ENCODE measurements around the gene CRISP3.

The CRISP3 gene

GRCh38 chr6:49732781-49733180 is 11.4 kb downstream of the CRISP3 start:
- TF ChIP-seq GATA2 (IDR thresholded peaks at IDR 0.05; ENCODE audit: low read depth, low read length) (no peak), GATA3 (IDR thresholded peaks at IDR 0.05; ENCODE audit: low read depth, low read length) (no peak)

GRCh38 chr6:49730251-49730650 is 13.9 kb downstream of the CRISP3 start:
- TF ChIP-seq GATA2 (IDR thresholded peaks at IDR 0.05; ENCODE audit: low read depth, low read length) (no peak), GATA3 (IDR thresholded peaks at IDR 0.05; ENCODE audit: low read depth, low read length) (no peak)

- TF ChIP-seq GATA2 (IDR thresholded peaks at IDR 0.05; ENCODE audit: low read depth, low read length) (no peak), GATA3 (IDR thresholded peaks at IDR 0.05; ENCODE audit: low read depth, low read length) (no peak)
Observed at GRCh38 chr6:49721297-49721696, 22.9 kb downstream of the CRISP3 start.

- TF ChIP-seq GATA2 (IDR thresholded peaks at IDR 0.05; ENCODE audit: low read depth, low read length): no peak
Observed at GRCh38 chr6:49720372-49720771, 23.8 kb downstream of the CRISP3 start.

- no peak for TF ChIP-seq GATA3 (IDR thresholded peaks at IDR 0.05; ENCODE audit: low read depth, low read length)
- TF ChIP-seq GATA2 (IDR thresholded peaks at IDR 0.05; ENCODE audit: low read depth, low read length): no peak
Observed at GRCh38 chr6:49713346-49713745, 30.8 kb downstream of the CRISP3 start, which contains the start of gene CRISP2. TSS of gene CRISP2 (minus strand) at chr6:49713543. CDS start at chr6:49709196, 4,347 bp downstream.

GRCh38 chr6:49698478-49698877 is 45.7 kb downstream of the CRISP3 start:
- TF ChIP-seq GATA3 (IDR thresholded peaks at IDR 0.05; ENCODE audit: low read depth, low read length) (no peak), GATA2 (IDR thresholded peaks at IDR 0.05; ENCODE audit: low read depth, low read length) (no peak)

GRCh38 chr6:49693512-49693911 is 50.7 kb downstream of the CRISP3 start:
- no peak for TF ChIP-seq GATA2 (IDR thresholded peaks at IDR 0.05; ENCODE audit: low read depth, low read length)
- no peak for TF ChIP-seq GATA3 (IDR thresholded peaks at IDR 0.05; ENCODE audit: low read depth, low read length)

- TF ChIP-seq GATA2 (IDR thresholded peaks at IDR 0.05; ENCODE audit: low read depth, low read length) (no peak), GATA3 (IDR thresholded peaks at IDR 0.05; ENCODE audit: low read depth, low read length) (no peak)
Observed at GRCh38 chr6:49692534-49692933, 51.7 kb downstream of the CRISP3 start.

All from SH-SY5Y (cell line).